Loucy (cell line): Measurements from ENCODE around the gene OCIAD1.

ENCODE experiments used
- H2AFZ ChIP-seq: fragments of 200-600 bp; sonication (generic); 2 replicates; pipeline ENCODE4 v1.6.0; 2016; ENCODE audit warnings: antibody characterized with exemption, mild to moderate bottlenecking, low read length, moderate library complexity
- H3F3A ChIP-seq: fragments of 200-600 bp; 2 replicates; pipeline ENCODE4 v1.6.0; 2016; ENCODE audit warnings: antibody characterized with exemption, low read depth, mild to moderate bottlenecking
- H3K27me3 ChIP-seq: fragments of 200-600 bp; sonication (generic); 2 replicates; pipeline ENCODE4 v1.6.1; 2014; ENCODE audit warnings: low read length, mild to moderate bottlenecking; ENCODE audit not compliant: insufficient read depth, poor library complexity, severe bottlenecking
- H3K36me3 ChIP-seq: fragments of 200-600 bp; sonication (generic); 2 replicates; pipeline ENCODE4 v1.6.1; 2016; ENCODE audit warnings: low read length; ENCODE audit not compliant: insufficient read depth
- H3K4me1 ChIP-seq: fragments of 200-600 bp; sonication (generic); 2 replicates; pipeline ENCODE4 v1.5.1; 2014; ENCODE audit warnings: low read length, mild to moderate bottlenecking; ENCODE audit not compliant: insufficient read depth, poor library complexity, severe bottlenecking
- H3K4me2 ChIP-seq: fragments of 200-600 bp; sonication (generic); 2 replicates; pipeline ENCODE4 v1.6.0; 2014; ENCODE audit warnings: antibody characterized with exemption, low read length, low read depth, mild to moderate bottlenecking; ENCODE audit not compliant: poor library complexity, severe bottlenecking
- H3K4me3 ChIP-seq: fragments of 200-600 bp; sonication (generic); 2 replicates; pipeline ENCODE4 v1.5.1; 2014; ENCODE audit warnings: low read length, mild to moderate bottlenecking, mixed read lengths; ENCODE audit not compliant: poor library complexity, severe bottlenecking
- H3K79me2 ChIP-seq: fragments of 200-600 bp; sonication (generic); 2 replicates; pipeline ENCODE4 v1.6.1; 2014; ENCODE audit warnings: low read length; ENCODE audit not compliant: insufficient read depth
- H3K9ac ChIP-seq: fragments of 200-600 bp; sonication (generic); 2 replicates; pipeline ENCODE4 v1.6.0; 2014; ENCODE audit warnings: mild to moderate bottlenecking, low read depth, low read length, moderate library complexity; ENCODE audit not compliant: poor library complexity, severe bottlenecking
- H3K9me2 ChIP-seq: fragments of 200-600 bp; sonication (generic); replicated peaks from 2 replicates; pipeline ENCODE4 v1.6.1; 2016; ENCODE audit warnings: low read depth, low read length, mixed read lengths
- H3K9me3 ChIP-seq: fragments of 200-600 bp; sonication (generic); 2 replicates; pipeline ENCODE4 v1.6.1; 2014; ENCODE audit warnings: mild to moderate bottlenecking, antibody characterized with exemption, low read length, low read depth; ENCODE audit not compliant: insufficient read depth
- H4K20me1 ChIP-seq: fragments of 200-600 bp; sonication (generic); 2 replicates; pipeline ENCODE4 v1.6.0; 2014; ENCODE audit warnings: antibody characterized with exemption, low read length, mild to moderate bottlenecking; ENCODE audit not compliant: insufficient read depth, poor library complexity, severe bottlenecking
- CTCF ChIP-seq: fragments of 200-600 bp; sonication (generic); conservative IDR thresholded peaks from 2 replicates; pipeline ENCODE4 v1.5.1; 2014; ENCODE audit warnings: mild to moderate bottlenecking, antibody characterized with exemption, low read length
- EZH2phosphoT487 ChIP-seq: fragments of 200-600 bp; IDR thresholded peaks from 2 replicates; pipeline ENCODE4 v1.6.1; 2018; ENCODE audit warnings: antibody characterized with exemption, mild to moderate bottlenecking, moderate library complexity, borderline replicate concordance

The OCIAD1 gene

GRCh38 chr4:48891028-48891619, 60.2 kb downstream of the OCIAD1 start:
- TF ChIP-seq EZH2phosphoT487 (no peak), CTCF (no peak)
- Histone ChIP-seq H3K9ac (no peak overlapping the region), H3K79me2 (no peaks in the 10 kb centered on the region), H3K9me2 (no peaks in the 10 kb centered on the region), H3K4me2 (no peak overlapping the region), H2AFZ (no peak overlapping the region), H4K20me1 (no peaks in the 10 kb centered on the region), H3K36me3 (peaks cover 35% of the 10 kb centered on the region; the same call in 1 of the 2 replicates), H3F3A (no peaks in the 10 kb centered on the region), H3K27me3 (no peaks in the 10 kb centered on the region), H3K4me1 (no peaks in the 10 kb centered on the region), H3K9me3 (no peaks in the 10 kb centered on the region), H3K4me3 (no peak overlapping the region)

GRCh38 chr4:48896845-48897244, 66.0 kb downstream of the OCIAD1 start:
- Histone ChIP-seq H3K4me1 (peaks cover 29% of the 10 kb centered on the region), H3K4me3 (no peak overlapping the region), H3K9me2 (no peaks in the 10 kb centered on the region), H3K27me3 (no peaks in the 10 kb centered on the region), H4K20me1 (peaks cover 2% of the 10 kb centered on the region), H3K9me3 (no peaks in the 10 kb centered on the region), H3K4me2 (no peak overlapping the region), H3F3A (0 out of 2 replicates have a peak, but pooled peaks cover 3% of the 10 kb centered on the region), H3K9ac (no peak overlapping the region), H3K36me3 (peaks cover 41% of the 10 kb centered on the region; the same call in 1 of the 2 replicates), H3K79me2 (no peaks in the 10 kb centered on the region), H2AFZ (no peak overlapping the region)
- TF ChIP-seq EZH2phosphoT487 (no peak), CTCF (peak; percentile 32)

- peaks cover 31% of the 10 kb centered on the region; the same call in 1 of the 2 replicates for H3K36me3 ChIP-seq
- peaks cover 41% of the 10 kb centered on the region for H3K4me1 ChIP-seq
- H3K9me3 ChIP-seq = no peaks in the 10 kb centered on the region
- peak overlapping the region; percentile 42 for H3K9ac ChIP-seq
- H3K9me2 ChIP-seq = no peaks in the 10 kb centered on the region
- H4K20me1 ChIP-seq = peaks cover 5% of the 10 kb centered on the region
- peaks cover 5% of the 10 kb centered on the region; the same call in 1 of the 2 replicates for H3K79me2 ChIP-seq
- H3K4me2 ChIP-seq = peak overlapping the region; percentile 51
- peak overlapping the region; percentile 19 for H3K4me3 ChIP-seq
- no peak overlapping the region for H2AFZ ChIP-seq
- 0 out of 2 replicates have a peak, but pooled peaks cover 3% of the 10 kb centered on the region for H3F3A ChIP-seq
- TF ChIP-seq EZH2phosphoT487 = no peak
- no peak for TF ChIP-seq CTCF
- H3K27me3 ChIP-seq = no peaks in the 10 kb centered on the region
Measured at GRCh38 chr4:48898733-48899431, 68.0 kb downstream of the OCIAD1 start.
